ENCODE data around the gene ZC3H4. TPM values are rescaled to one million over a fixed set of nuclear protein-coding genes. Genes with fewer than 3 reads are reported as not detected.
A peak's percentile ranks its signal among the peaks of the same experiment; 100 is the strongest.

ZC3H4 gene
- total RNA-seq, 1 experiment from 2014 or later: 105 TPM

DNA sequence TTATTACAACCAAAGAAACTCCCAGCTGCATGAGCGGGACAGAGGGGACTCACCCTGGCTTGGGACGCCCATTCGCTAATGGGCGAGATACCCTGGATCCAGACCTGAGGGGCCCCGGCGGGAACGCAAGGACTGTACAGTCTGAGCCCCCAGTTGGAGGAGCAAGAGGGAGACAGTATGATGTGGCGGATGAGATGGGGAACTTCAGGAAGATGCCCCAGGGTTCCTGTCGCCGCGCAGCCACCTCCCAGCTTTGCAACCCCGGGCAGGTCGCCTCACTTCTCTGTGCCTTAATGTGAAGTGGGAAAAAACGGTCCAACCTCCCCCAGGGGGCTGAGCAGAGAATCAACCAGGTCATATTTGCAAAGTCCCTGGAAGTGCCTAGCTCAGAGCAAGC is 91.4 kb downstream of the ZC3H4 start:
- H4K20me1 ChIP-seq (ENCODE audit: control insufficient read depth, insufficient read depth, insufficient read length): no peaks in the 10 kb centered on the region
- Mint-ChIP-seq H3K27ac (no peak overlapping the region), H3K4me1 (peaks cover 11 to 17% of the 10 kb centered on the region in 2 experiments), H3K9me3 (no peaks in the 10 kb centered on the region), H3K27me3 (ENCODE audit: low read depth) (peaks cover 87% of the 10 kb centered on the region), H3K36me3 (ENCODE audit: insufficient read depth in 1 of 3, low read depth in 3 of 3) (peaks cover 0 to 4% (median 4%) of the 10 kb centered on the region in 3 experiments; a peak in 4 of 7 replicates), H3K4me3 (peak overlapping the region in 1 of 2 experiments; percentile 19; a peak in 2 of 5 replicates)
- H2BK12ac ChIP-seq (ENCODE audit: insufficient read length, low read depth, low read length): no peak overlapping the region
- no peak overlapping the region for H4K91ac ChIP-seq (ENCODE audit: insufficient read length, low read depth, low read length)
- no peaks in the 10 kb centered on the region for H3K79me2 ChIP-seq (ENCODE audit: insufficient read depth, low read length)
- H2BK20ac ChIP-seq (ENCODE audit: low read depth, low read length, poor library complexity, severe bottlenecking): no peak overlapping the region
- H3K4me1 ChIP-seq (ENCODE audit: insufficient read depth, low read length): 0 out of 2 replicates have a peak, but pooled peaks cover 2% of the 10 kb centered on the region
- no peak overlapping the region for H3K14ac ChIP-seq (ENCODE audit: insufficient read depth, low read length)
- H2AFZ ChIP-seq (ENCODE audit: low read length): no peak overlapping the region
- H3T11ph ChIP-seq (ENCODE audit: low read length): no peak overlapping the region
- no peak overlapping the region for H4K5ac ChIP-seq (ENCODE audit: insufficient read length, low read depth, low read length)
- peak; percentile 27 for DNase-seq
- peaks cover 18% of the 10 kb centered on the region for H3K23me2 ChIP-seq (ENCODE audit: insufficient read length, low read depth, low read length, poor library complexity, severe bottlenecking)
- peaks cover 39% of the 10 kb centered on the region for H3K27me3 ChIP-seq (ENCODE audit: insufficient read depth, low read length)
- no peaks in the 10 kb centered on the region for H3K79me1 ChIP-seq (ENCODE audit: insufficient read depth, low read depth, low read length, poor library complexity, severe bottlenecking)
- H4K8ac ChIP-seq (replicated peaks; ENCODE audit: insufficient read length, low read depth, low read length): no peak overlapping the region
- H3K4ac ChIP-seq (ENCODE audit: low read depth, low read length): no peak overlapping the region
- TF ChIP-seq, protein P1, sequence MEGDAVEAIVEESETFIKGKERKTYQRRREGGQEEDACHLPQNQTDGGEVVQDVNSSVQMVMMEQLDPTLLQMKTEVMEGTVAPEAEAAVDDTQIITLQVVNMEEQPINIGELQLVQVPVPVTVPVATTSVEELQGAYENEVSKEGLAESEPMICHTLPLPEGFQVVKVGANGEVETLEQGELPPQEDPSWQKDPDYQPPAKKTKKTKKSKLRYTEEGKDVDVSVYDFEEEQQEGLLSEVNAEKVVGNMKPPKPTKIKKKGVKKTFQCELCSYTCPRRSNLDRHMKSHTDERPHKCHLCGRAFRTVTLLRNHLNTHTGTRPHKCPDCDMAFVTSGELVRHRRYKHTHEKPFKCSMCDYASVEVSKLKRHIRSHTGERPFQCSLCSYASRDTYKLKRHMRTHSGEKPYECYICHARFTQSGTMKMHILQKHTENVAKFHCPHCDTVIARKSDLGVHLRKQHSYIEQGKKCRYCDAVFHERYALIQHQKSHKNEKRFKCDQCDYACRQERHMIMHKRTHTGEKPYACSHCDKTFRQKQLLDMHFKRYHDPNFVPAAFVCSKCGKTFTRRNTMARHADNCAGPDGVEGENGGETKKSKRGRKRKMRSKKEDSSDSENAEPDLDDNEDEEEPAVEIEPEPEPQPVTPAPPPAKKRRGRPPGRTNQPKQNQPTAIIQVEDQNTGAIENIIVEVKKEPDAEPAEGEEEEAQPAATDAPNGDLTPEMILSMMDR (conservative IDR thresholded peaks at IDR 0.05): no peak
- H2AK5ac ChIP-seq (ENCODE audit: insufficient read length, low read length): no peak overlapping the region
- no peak overlapping the region for H2BK120ac ChIP-seq (ENCODE audit: low read depth, low read length, poor library complexity, severe bottlenecking)
- H3K9ac ChIP-seq (ENCODE audit: extremely low read depth, insufficient read length, low read length): no peak overlapping the region
- no peaks in the 10 kb centered on the region for H3K9me3 ChIP-seq (ENCODE audit: control insufficient read depth, low read depth, low read length)
- H2BK5ac ChIP-seq (ENCODE audit: insufficient read length, low read length): no peak overlapping the region
- no peak overlapping the region for H2BK15ac ChIP-seq (ENCODE audit: low read depth, low read length)
- no peak overlapping the region for H3K4me2 ChIP-seq (ENCODE audit: insufficient read depth, insufficient read length, low read length)
- H3K23ac ChIP-seq (ENCODE audit: insufficient read length, low read depth, low read length): no peak overlapping the region
- H3K56ac ChIP-seq (ENCODE audit: insufficient read length, low read depth, low read length): no peak overlapping the region
- WGBS (ENCODE audit: extremely low coverage, insufficient read length, low lambda C conversion rate): no CpG with 5 or more reads among the region's 14 CpGs
- H3K27ac ChIP-seq (ENCODE audit: insufficient read length, low read depth, low read length): no peak overlapping the region
- H3K18ac ChIP-seq (ENCODE audit: insufficient read length, low read depth, low read length): no peak overlapping the region

All from H9 (cell line).